Mesenchymal stem cell (in vitro differentiated cells and primary cell): Measurements from ENCODE around the gene UNC13A.

Experiments
- DNase-seq: peaks from one replicate; pipeline ENCODE4 v3.0.0-alpha.2; 2013
- H2AFZ ChIP-seq: one replicate; pipeline ENCODE4 v1.6.1; 2013; ENCODE audit warnings: low read depth, mild to moderate bottlenecking, control low read depth, inconsistent platforms, low read length, moderate library complexity
- H2AK5ac ChIP-seq: 2 replicates; pipeline ENCODE4 v1.6.1; 2013; ENCODE audit warnings: low read length, moderate library complexity, mild to moderate bottlenecking, inconsistent platforms; ENCODE audit not compliant: severe bottlenecking
- H2BK120ac ChIP-seq: one replicate; pipeline ENCODE4 v1.6.1; 2013; ENCODE audit warnings: low read depth, mild to moderate bottlenecking, inconsistent platforms, low read length, moderate library complexity
- H2BK12ac ChIP-seq, 2 experiments: one replicate each; pipeline ENCODE4 v1.6.1; 2013; ENCODE audit warnings: inconsistent platforms in 2 of 2, low read length in 2 of 2, mild to moderate bottlenecking in 2 of 2, moderate library complexity in 2 of 2, control low read depth in 1 of 2
- H2BK15ac ChIP-seq: one replicate; pipeline ENCODE4 v1.6.1; 2013; ENCODE audit warnings: mild to moderate bottlenecking, low read depth, inconsistent platforms; ENCODE audit not compliant: poor library complexity, severe bottlenecking
- H2BK5ac ChIP-seq: 2 replicates; pipeline ENCODE4 v1.6.1; 2013; ENCODE audit warnings: low read depth, mild to moderate bottlenecking, low read length, control low read depth, inconsistent platforms; ENCODE audit not compliant: poor library complexity, severe bottlenecking
- H3K14ac ChIP-seq, 2 experiments: one replicate each; pipeline ENCODE4 v1.6.1; 2013; ENCODE audit warnings: inconsistent platforms in 2 of 2, low read length in 2 of 2, control low read depth in 1 of 2, mild to moderate bottlenecking in 1 of 2, moderate library complexity in 1 of 2
- H3K18ac ChIP-seq, 2 experiments: one replicate each; pipeline ENCODE4 v1.6.1; 2013; ENCODE audit warnings: inconsistent platforms in 2 of 2, low read length in 2 of 2, control low read depth in 1 of 2, low read depth in 1 of 2, mild to moderate bottlenecking in 1 of 2
- H3K23ac ChIP-seq, 2 experiments: one replicate each; pipeline ENCODE4 v1.6.1; 2013; ENCODE audit warnings: inconsistent platforms in 2 of 2, low read length in 2 of 2, mild to moderate bottlenecking in 2 of 2, moderate library complexity in 2 of 2, control low read depth in 1 of 2
- H3K27ac ChIP-seq: 2 replicates; pipeline ENCODE4 v1.5.1; 2013; ENCODE audit warnings: mild to moderate bottlenecking, moderate library complexity, low read length, control low read depth, inconsistent platforms; ENCODE audit not compliant: poor library complexity, severe bottlenecking
- H3K27me3 ChIP-seq, 2 experiments: 2 replicates each; pipeline versions ENCODE4 v1.6.1 to v1.7.0; 2013; ENCODE audit warnings: low read length in 2 of 2, mild to moderate bottlenecking in 2 of 2, moderate library complexity in 2 of 2, control low read depth in 1 of 2, inconsistent platforms in 1 of 2; ENCODE audit not compliant: control insufficient read depth in 1 of 2, insufficient read depth in 1 of 2
- H3K36me3 ChIP-seq, 2 experiments: 2 replicates each; pipeline versions ENCODE4 v1.6.1 to v1.7.0; 2013; ENCODE audit warnings: low read length in 2 of 2, control low read depth in 1 of 2, inconsistent platforms in 1 of 2, low read depth in 1 of 2, mild to moderate bottlenecking in 1 of 2; ENCODE audit not compliant: insufficient read depth in 2 of 2, control insufficient read depth in 1 of 2
- H3K4ac ChIP-seq, 2 experiments: one replicate each; pipeline ENCODE4 v1.6.1; 2013; ENCODE audit warnings: inconsistent platforms in 2 of 2, low read length in 2 of 2, mild to moderate bottlenecking in 2 of 2, moderate library complexity in 2 of 2, control low read depth in 1 of 2, low read depth in 1 of 2
- H3K4me1 ChIP-seq: 2 replicates; pipeline ENCODE4 v1.6.1; 2013; ENCODE audit warnings: low read depth, low read length, control low read depth; ENCODE audit not compliant: control insufficient read depth, insufficient read depth
- H3K4me2 ChIP-seq: 2 replicates; pipeline ENCODE4 v1.6.1; 2013; ENCODE audit warnings: low read length, mild to moderate bottlenecking, inconsistent platforms; ENCODE audit not compliant: poor library complexity, severe bottlenecking
- H3K4me3 ChIP-seq, 2 experiments: 2 replicates each; pipeline versions ENCODE4 v1.5.1 to v1.7.0; 2013; ENCODE audit warnings: low read length in 2 of 2, mild to moderate bottlenecking in 2 of 2, control low read depth in 1 of 2, low read depth in 1 of 2; ENCODE audit not compliant: insufficient read depth in 1 of 2
- H3K79me1 ChIP-seq: replicated peaks from 2 replicates; pipeline ENCODE4 v1.6.1; 2013; ENCODE audit warnings: mild to moderate bottlenecking, control low read depth, low read length, inconsistent platforms; ENCODE audit not compliant: poor library complexity, severe bottlenecking
- H3K9ac ChIP-seq: 2 replicates; pipeline ENCODE4 v1.7.0; 2013; ENCODE audit warnings: mild to moderate bottlenecking, low read length, moderate library complexity
- H3K9me3 ChIP-seq: 2 replicates; pipeline ENCODE4 v1.7.0; 2013; ENCODE audit warnings: mild to moderate bottlenecking, low read length; ENCODE audit not compliant: control insufficient read depth
- H4K8ac ChIP-seq: one replicate; pipeline ENCODE4 v1.6.1; 2013; ENCODE audit warnings: inconsistent platforms, mild to moderate bottlenecking, low read length, moderate library complexity
- H4K91ac ChIP-seq: one replicate; pipeline ENCODE4 v1.6.1; 2013; ENCODE audit warnings: mild to moderate bottlenecking, low read length, inconsistent platforms
- WGBS: methylation state at CpG from one replicate; pipeline ENCODE4 v1.1.7; 2013; ENCODE audit warnings: mixed read lengths; 5-methylcytosine and 5-hydroxymethylcytosine counted together

The UNC13A gene

DNA sequence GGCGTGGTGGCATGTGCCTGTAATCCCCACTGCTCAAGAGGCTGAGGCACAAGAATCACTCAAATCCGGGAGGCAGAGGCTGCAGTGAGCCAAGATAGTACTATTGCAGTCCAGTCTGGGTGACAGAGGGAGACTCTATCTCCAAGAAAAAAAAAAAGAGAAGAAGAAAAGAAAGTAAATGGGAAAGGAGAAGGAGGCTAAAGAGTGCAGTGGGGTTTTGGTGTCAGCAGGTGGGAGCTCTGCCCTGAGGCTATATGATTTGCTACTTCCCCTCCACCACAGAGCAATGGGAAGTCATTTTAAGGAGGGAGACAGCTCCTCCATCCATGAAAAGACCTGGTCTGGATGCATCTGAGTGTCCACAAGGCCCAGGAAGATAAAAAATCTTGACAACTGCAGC lies 23.1 kb downstream of the UNC13A start:
- Histone ChIP-seq H3K9ac (no peak overlapping the region), H4K91ac (no peak overlapping the region), H2AK5ac (no peak overlapping the region), H3K4ac (no peak overlapping the region), H3K14ac (no peak overlapping the region), H3K9me3 (peaks cover 7% of the 10 kb centered on the region), H3K4me2 (no peak overlapping the region), H2BK15ac (no peak overlapping the region), H3K79me1 (no peaks in the 10 kb centered on the region), H3K27ac (no peak overlapping the region), H3K4me1 (no peaks in the 10 kb centered on the region), H3K36me3 (no peaks in the 10 kb centered on the region), H2AFZ (no peak overlapping the region), H2BK5ac (no peak overlapping the region), H2BK120ac (no peak overlapping the region), H3K27me3 (peaks cover 4 to 32% of the 10 kb centered on the region in 2 experiments), H3K23ac (no peak overlapping the region), H4K8ac (no peak overlapping the region), H2BK12ac (no peak overlapping the region), H3K4me3 (no peak overlapping the region), H3K18ac (no peak overlapping the region)
- 76% methylated on average over 2 of the region's 2 CpGs for WGBS
- no peak for DNase-seq

- 92% methylated on average over 6 of the region's 7 CpGs for WGBS
- DNase-seq: no peak
Measured at GRCh38 chr19:17659996-17660395, 28.2 kb downstream of the UNC13A start.

DNA sequence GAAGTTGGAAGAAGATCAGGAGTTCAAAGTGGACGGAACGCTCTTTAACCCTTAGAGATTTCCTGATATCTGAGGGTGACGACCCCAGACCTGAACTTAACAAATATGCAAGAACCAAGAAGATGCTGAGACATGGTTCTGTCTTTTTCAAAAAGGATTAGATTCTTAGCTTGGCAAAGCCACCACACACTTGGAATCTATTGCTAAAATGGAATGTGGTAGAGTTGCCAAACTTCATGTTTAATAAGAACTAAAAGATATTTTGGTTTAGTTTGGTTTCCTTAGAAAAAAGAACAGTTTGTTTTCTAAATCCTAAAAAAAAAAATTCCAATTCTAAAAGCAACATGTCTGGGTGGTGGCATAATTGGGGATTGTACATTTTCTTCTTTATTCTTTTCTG lies 29.5 kb downstream of the UNC13A start:
- Histone ChIP-seq H3K9ac (no peak overlapping the region), H3K36me3 (no peaks in the 10 kb centered on the region), H3K23ac (no peak overlapping the region), H4K8ac (no peak overlapping the region), H2BK5ac (no peak overlapping the region), H3K27ac (no peak overlapping the region), H2AK5ac (no peak overlapping the region), H3K4me3 (no peak overlapping the region), H3K4me2 (no peak overlapping the region), H3K9me3 (peaks cover 6% of the 10 kb centered on the region), H3K4me1 (no peaks in the 10 kb centered on the region), H2BK120ac (no peak overlapping the region), H2BK15ac (no peak overlapping the region), H4K91ac (no peak overlapping the region), H3K14ac (no peak overlapping the region), H2BK12ac (no peak overlapping the region), H3K4ac (no peak overlapping the region), H3K18ac (no peak overlapping the region), H3K79me1 (no peaks in the 10 kb centered on the region), H2AFZ (no peak overlapping the region), H3K27me3 (peaks cover 3 to 9% of the 10 kb centered on the region in 2 experiments)
- WGBS: 70% methylated on average over 2 of the region's 3 CpGs
- no peak for DNase-seq

More at GRCh38 chr19:17659996-17660395, 28.2 kb downstream of the UNC13A start:
- Histone ChIP-seq H3K27ac (no peak overlapping the region), H3K79me1 (no peaks in the 10 kb centered on the region), H3K18ac (no peak overlapping the region), H2BK12ac (no peak overlapping the region), H2BK120ac (no peak overlapping the region), H4K8ac (no peak overlapping the region), H3K9ac (no peak overlapping the region), H3K4me3 (no peak overlapping the region), H2BK15ac (no peak overlapping the region), H3K4ac (no peak overlapping the region), H2AK5ac (no peak overlapping the region), H3K4me1 (no peaks in the 10 kb centered on the region), H3K36me3 (no peaks in the 10 kb centered on the region), H3K14ac (no peak overlapping the region), H3K27me3 (peaks cover 0 to 18% of the 10 kb centered on the region in 2 experiments), H3K4me2 (no peak overlapping the region), H2BK5ac (no peak overlapping the region), H4K91ac (no peak overlapping the region), H3K23ac (no peak overlapping the region), H2AFZ (no peak overlapping the region), H3K9me3 (peaks cover under 1% of the 10 kb centered on the region)

DNA sequence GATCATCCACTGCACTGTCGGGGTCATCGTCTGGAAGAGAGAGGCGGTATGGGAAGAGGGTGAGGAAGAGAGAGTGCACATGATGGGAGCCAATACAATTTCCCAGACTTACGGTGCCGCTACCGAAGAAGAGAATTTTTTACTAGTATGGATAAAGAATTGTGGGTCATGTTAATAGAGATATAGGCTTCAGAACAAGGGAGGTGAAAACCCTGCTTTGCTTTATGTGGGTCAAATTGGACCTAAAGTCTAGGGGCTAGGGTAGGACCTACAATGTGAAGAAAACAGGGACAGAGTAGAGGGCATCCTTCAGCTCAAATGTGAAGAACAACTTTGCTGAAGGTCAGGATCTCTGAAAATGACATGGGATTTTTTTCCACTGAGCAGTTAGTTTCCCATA lies 29.9 kb downstream of the UNC13A start:
- Histone ChIP-seq H3K4me1 (no peaks in the 10 kb centered on the region), H4K8ac (no peak overlapping the region), H3K36me3 (no peaks in the 10 kb centered on the region), H2AFZ (no peak overlapping the region), H3K27ac (no peak overlapping the region), H2BK15ac (no peak overlapping the region), H3K14ac (no peak overlapping the region), H3K9ac (no peak overlapping the region), H3K18ac (no peak overlapping the region), H3K23ac (no peak overlapping the region), H2BK120ac (no peak overlapping the region), H3K4me3 (no peak overlapping the region), H3K27me3 (peaks cover 3 to 5% of the 10 kb centered on the region in 2 experiments), H3K9me3 (peaks cover 6% of the 10 kb centered on the region), H3K4me2 (no peak overlapping the region), H2AK5ac (no peak overlapping the region), H4K91ac (no peak overlapping the region), H3K79me1 (no peaks in the 10 kb centered on the region), H2BK5ac (no peak overlapping the region), H3K4ac (no peak overlapping the region), H2BK12ac (no peak overlapping the region)
- no peak for DNase-seq
- 77% methylated on average over 6 of the region's 6 CpGs for WGBS
